Trophoblast cell (in vitro differentiated cells and primary cell): ENCODE results near the gene FNDC3B.

Experiments
- DNase-seq, 2 donors: peaks; one replicate each; pipeline ENCODE4 v3.0.0-alpha.2; 2016
- H2AFZ ChIP-seq: 2 replicates; pipeline ENCODE4 v1.6.1; 2013; ENCODE audit warnings: low read length, moderate library complexity, mild to moderate bottlenecking; ENCODE audit not compliant: insufficient read depth, poor library complexity
- H2AK5ac ChIP-seq: 2 replicates; pipeline ENCODE4 v1.6.1; 2013; ENCODE audit warnings: mild to moderate bottlenecking, low read length
- H2BK120ac ChIP-seq: 2 replicates; pipeline ENCODE4 v1.6.1; 2013; ENCODE audit warnings: low read length, mild to moderate bottlenecking, moderate library complexity; ENCODE audit not compliant: insufficient read depth, poor library complexity
- H2BK12ac ChIP-seq: 2 replicates; pipeline ENCODE4 v1.6.1; 2013; ENCODE audit warnings: mild to moderate bottlenecking, low read length, moderate library complexity
- H2BK5ac ChIP-seq: 2 replicates; pipeline ENCODE4 v1.6.1; 2013; ENCODE audit warnings: low read length, low read depth, moderate library complexity, mild to moderate bottlenecking; ENCODE audit not compliant: poor library complexity
- H3K14ac ChIP-seq: 2 replicates; pipeline ENCODE4 v1.6.1; 2013; ENCODE audit warnings: mild to moderate bottlenecking, low read length
- H3K18ac ChIP-seq: 2 replicates; pipeline ENCODE4 v1.6.1; 2013; ENCODE audit warnings: mild to moderate bottlenecking, low read length
- H3K23ac ChIP-seq: 2 replicates; pipeline ENCODE4 v1.6.1; 2013; ENCODE audit warnings: low read length
- H3K27ac ChIP-seq: 2 replicates; pipeline ENCODE4 v1.5.1; 2013; ENCODE audit warnings: low read depth, mild to moderate bottlenecking, inconsistent platforms, low read length, moderate library complexity
- H3K27me3 ChIP-seq: 2 replicates; pipeline ENCODE4 v1.6.1; 2013; ENCODE audit warnings: inconsistent platforms, mild to moderate bottlenecking, low read length, moderate library complexity; ENCODE audit not compliant: insufficient read depth
- H3K36me3 ChIP-seq, 2 experiments: 1 replicate in 1 of 2; 2 replicates in 1 of 2; pipeline ENCODE4 v1.6.1; 2013; ENCODE audit warnings: low read length in 2 of 2, mild to moderate bottlenecking in 2 of 2, moderate library complexity in 1 of 2; ENCODE audit not compliant: insufficient read depth in 2 of 2, control insufficient read depth in 1 of 2
- H3K4ac ChIP-seq: 2 replicates; pipeline ENCODE4 v1.6.1; 2013; ENCODE audit warnings: low read depth, mild to moderate bottlenecking, low read length, moderate library complexity
- H3K4me1 ChIP-seq, 2 experiments: 1 replicate in 1 of 2; 2 replicates in 1 of 2; pipeline ENCODE4 v1.6.1; 2013; ENCODE audit warnings: low read length in 2 of 2, mild to moderate bottlenecking in 2 of 2, moderate library complexity in 1 of 2; ENCODE audit not compliant: insufficient read depth in 2 of 2, control insufficient read depth in 1 of 2
- H3K4me2 ChIP-seq: 2 replicates; pipeline ENCODE4 v1.6.1; 2013; ENCODE audit warnings: inconsistent platforms, mild to moderate bottlenecking, low read length, moderate library complexity
- H3K4me3 ChIP-seq: 2 replicates; pipeline ENCODE4 v1.5.1; 2013; ENCODE audit warnings: mild to moderate bottlenecking, low read depth, low read length, inconsistent platforms
- H3K79me1 ChIP-seq: one replicate; pipeline ENCODE4 v1.6.1; 2013; ENCODE audit warnings: low read length
- H3K79me2 ChIP-seq: 2 replicates; pipeline ENCODE4 v1.6.1; 2013; ENCODE audit warnings: low read length, mild to moderate bottlenecking; ENCODE audit not compliant: control insufficient read depth, insufficient read depth, poor library complexity
- H3K9ac ChIP-seq: 2 replicates; pipeline ENCODE4 v1.6.1; 2013; ENCODE audit warnings: mild to moderate bottlenecking, low read length
- H3K9me3 ChIP-seq: 2 replicates; pipeline ENCODE4 v1.6.1; 2013; ENCODE audit warnings: low read depth, mild to moderate bottlenecking, control low read depth, inconsistent platforms, low read length; ENCODE audit not compliant: insufficient read depth
- H4K12ac ChIP-seq: 2 replicates; pipeline ENCODE4 v1.6.1; 2013; ENCODE audit warnings: low read depth, mild to moderate bottlenecking, low read length, moderate library complexity
- H4K8ac ChIP-seq: 2 replicates; pipeline ENCODE4 v1.6.1; 2013; ENCODE audit warnings: low read depth, mild to moderate bottlenecking, low read length, moderate library complexity
- H4K91ac ChIP-seq: one replicate; pipeline ENCODE4 v1.6.1; 2013; ENCODE audit warnings: low read depth, mild to moderate bottlenecking, low read length, moderate library complexity
- WGBS: extraction: QIAGEN DNeasy Blood & Tissue Kit; methylation state at CpG from one replicate; pipeline ENCODE4 v1.1.7; 2013; ENCODE audit warnings: missing lambda C conversion rate; ENCODE audit not compliant: insufficient read length, insufficient coverage; ENCODE audit errors: extremely low coverage; 5-methylcytosine and 5-hydroxymethylcytosine counted together

The FNDC3B gene

GRCh38 chr3:172303941-172304558 lies 264.7 kb downstream of the FNDC3B start:
- Histone ChIP-seq H3K18ac (peak overlapping the region; percentile 3), H2AK5ac (no peak overlapping the region), H3K36me3 (peaks cover 13 to 15% of the 10 kb centered on the region in 2 experiments), H2BK120ac (no peak overlapping the region), H3K79me1 (peaks cover 3% of the 10 kb centered on the region), H3K4me2 (no peak overlapping the region), H3K4ac (no peak overlapping the region), H4K91ac (no peak overlapping the region), H3K14ac (no peak overlapping the region), H3K4me3 (no peak overlapping the region), H3K79me2 (no peaks in the 10 kb centered on the region), H3K9ac (no peak overlapping the region), H3K9me3 (no peaks in the 10 kb centered on the region), H3K23ac (no peak overlapping the region), H3K27ac (no peak overlapping the region), H2BK5ac (no peak overlapping the region), H3K4me1 (peaks cover 4 to 7% of the 10 kb centered on the region in 2 experiments), H4K12ac (no peak overlapping the region), H2AFZ (no peak overlapping the region), H2BK12ac (no peak overlapping the region), H4K8ac (no peak overlapping the region), H3K27me3 (no peaks in the 10 kb centered on the region)
- WGBS: no CpG with 5 or more reads among the region's 4 CpGs
- DNase-seq: no peak

- Histone ChIP-seq H2AFZ (no peak overlapping the region), H2BK12ac (no peak overlapping the region), H3K4me2 (no peak overlapping the region), H3K14ac (no peak overlapping the region), H3K9ac (no peak overlapping the region), H2AK5ac (no peak overlapping the region), H3K23ac (no peak overlapping the region), H3K4me3 (no peak overlapping the region), H4K91ac (no peak overlapping the region), H3K4me1 (peaks cover 4 to 7% of the 10 kb centered on the region in 2 experiments), H3K79me1 (peaks cover 4% of the 10 kb centered on the region), H2BK120ac (no peak overlapping the region), H3K27ac (no peak overlapping the region), H4K8ac (no peak overlapping the region), H3K4ac (no peak overlapping the region), H3K18ac (no peak overlapping the region), H3K36me3 (peaks cover 16 to 18% of the 10 kb centered on the region in 2 experiments), H2BK5ac (no peak overlapping the region), H3K9me3 (no peaks in the 10 kb centered on the region), H4K12ac (no peak overlapping the region), H3K27me3 (no peaks in the 10 kb centered on the region), H3K79me2 (no peaks in the 10 kb centered on the region)
- WGBS: no CpG with 5 or more reads among the region's 2 CpGs
- DNase-seq: peak; percentile 79 to 83
These were observed 266.2 kb downstream of the FNDC3B start for GRCh38 chr3:172305552-172305951.

GRCh38 chr3:172305974-172306373 lies 266.6 kb downstream of the FNDC3B start:
- Histone ChIP-seq H3K36me3 (peaks cover 16 to 18% of the 10 kb centered on the region in 2 experiments), H2BK12ac (no peak overlapping the region), H3K4me1 (peaks cover 4 to 7% of the 10 kb centered on the region in 2 experiments), H2BK5ac (no peak overlapping the region), H4K8ac (no peak overlapping the region), H3K79me2 (no peaks in the 10 kb centered on the region), H3K4me3 (no peak overlapping the region), H3K18ac (no peak overlapping the region), H2BK120ac (no peak overlapping the region), H3K4ac (no peak overlapping the region), H3K79me1 (peaks cover 4% of the 10 kb centered on the region), H2AK5ac (no peak overlapping the region), H3K9ac (no peak overlapping the region), H3K23ac (no peak overlapping the region), H3K4me2 (no peak overlapping the region), H3K14ac (no peak overlapping the region), H3K9me3 (no peaks in the 10 kb centered on the region), H4K12ac (no peak overlapping the region), H3K27ac (no peak overlapping the region), H4K91ac (no peak overlapping the region), H3K27me3 (no peaks in the 10 kb centered on the region), H2AFZ (no peak overlapping the region)
- no peak for DNase-seq
- no CpG with 5 or more reads among the region's 2 CpGs for WGBS

GRCh38 chr3:172307141-172307560 lies 267.8 kb downstream of the FNDC3B start:
- H3K14ac ChIP-seq: peak overlapping the region; percentile 24
- peak; percentile 71 to 88 for DNase-seq
- no peak overlapping the region for H3K23ac ChIP-seq
- peak overlapping the region; percentile 72 for H2BK120ac ChIP-seq
- peaks cover 4 to 9% of the 10 kb centered on the region in 2 experiments for H3K4me1 ChIP-seq
- H3K27ac ChIP-seq: peak overlapping the region; percentile 44
- no peak overlapping the region for H2AFZ ChIP-seq
- no peak overlapping the region for H2AK5ac ChIP-seq
- peak overlapping the region; percentile 74 for H4K91ac ChIP-seq
- peak overlapping the region; percentile 7 for H3K4me2 ChIP-seq
- peak overlapping the region; percentile 65 for H2BK12ac ChIP-seq
- H3K79me1 ChIP-seq: peaks cover 5% of the 10 kb centered on the region
- no peak overlapping the region for H3K9ac ChIP-seq
- no CpG with 5 or more reads among the region's 5 CpGs for WGBS
- no peaks in the 10 kb centered on the region for H3K9me3 ChIP-seq
- peak overlapping the region; percentile 52 for H2BK5ac ChIP-seq
- peaks cover 16 to 21% of the 10 kb centered on the region in 2 experiments for H3K36me3 ChIP-seq
- H4K8ac ChIP-seq: peak overlapping the region; percentile 58
- H3K18ac ChIP-seq: peak overlapping the region; percentile 91
- no peaks in the 10 kb centered on the region for H3K27me3 ChIP-seq
- no peaks in the 10 kb centered on the region for H3K79me2 ChIP-seq
- H3K4ac ChIP-seq: no peak overlapping the region
- H4K12ac ChIP-seq: no peak overlapping the region
- no peak overlapping the region for H3K4me3 ChIP-seq
